HCT116 (cell line): ENCODE data around the gene DLG5. TPM values are rescaled to one million over a fixed set of nuclear protein-coding genes. Genes with fewer than 3 reads are reported as not detected.

Experiments
- ATAC-seq: fragments of 200-7000 bp; cut with Tn5 transposase; 2 replicates; pipeline ENCODE4 v1.9.1; 2020; ENCODE audit warnings: mild to moderate bottlenecking, moderate library complexity
- BruUV-seq: library from RNA; stranded (reverse); fragments of 400-500 nt; replicated peaks from 2 replicates; lab custom pipeline; 2021; lab: Mats Ljungman, UMichigan
- CTCF ChIA-PET: fragments of 300-600 bp; sonication (Branson Sonifier 250); formaldehyde crosslinking; loops from one replicate; lab custom pipeline; 2021; ENCODE audit warnings: antibody characterized with exemption; lab: Charles Lee
- POLR2A ChIA-PET: fragments of 300-600, 350-600 bp; sonication (Branson Sonifier 250); formaldehyde crosslinking; loops from one replicate; lab custom pipeline; 2021; ENCODE audit warnings: antibody characterized with exemption; lab: Charles Lee
- RAD21 ChIA-PET, 2 experiments: fragments of 300-600 bp; sonication (Branson Sonifier 250); formaldehyde crosslinking; loops; one replicate each; lab custom pipeline; 2023; ENCODE audit warnings: low total read pairs in 2 of 2; ENCODE audit not compliant: uncharacterized antibody in 2 of 2, unreplicated experiment in 2 of 2, low non-redundant PET in 1 of 2; lab: Charles Lee
- DNase-seq: peaks from one replicate; pipeline ENCODE4 v3.0.0-alpha.2; 2010; ENCODE audit warnings: low read depth, low spot score
- H2AFZ ChIP-seq: fragments of 200-600 bp; shearing (Covaris generic), sonication (generic); 2 replicates; pipeline ENCODE4 v1.6.1; 2017; ENCODE audit warnings: low read depth, mixed run types, mixed read lengths, antibody characterized with exemption, low read length; ENCODE audit not compliant: poor library complexity, severe bottlenecking
- H3K27ac ChIP-seq: 2 replicates; pipeline ENCODE4 v1.5.1; 2012; ENCODE audit warnings: low read depth, low read length
- H3K27me3 ChIP-seq: fragments of 200-600 bp; sonication (generic); 2 replicates; pipeline ENCODE4 v1.6.1; 2016; ENCODE audit warnings: mixed run types, low read length, mixed read lengths; ENCODE audit not compliant: insufficient read depth
- H3K36me3 ChIP-seq, 2 experiments: fragments of 200-500 bp in 1 of 2; fragments of 200-600 bp in 1 of 2; sonication (Bioruptor generic) in 1 of 2; sonication (generic) in 1 of 2; 2 replicates each; pipeline versions ENCODE4 v1.5.1 to v1.6.1; 2014 to 2016; ENCODE audit warnings: low read length in 2 of 2, inconsistent platforms in 1 of 2, mixed read lengths in 1 of 2, mixed run types in 1 of 2; ENCODE audit not compliant: insufficient read depth in 2 of 2, control insufficient read depth in 1 of 2
- H3K4me1 ChIP-seq, 2 experiments: fragments of 200-600 bp in 1 of 2; sonication (generic) in 1 of 2; 2 replicates each; pipeline versions ENCODE4 v1.5.1 to v1.6.1; 2012 to 2017; ENCODE audit warnings: low read length in 2 of 2, inconsistent platforms in 1 of 2, mild to moderate bottlenecking in 1 of 2, mixed read lengths in 1 of 2, mixed run types in 1 of 2, moderate library complexity in 1 of 2; ENCODE audit not compliant: insufficient read depth in 2 of 2, control insufficient read depth in 1 of 2
- H3K4me2 ChIP-seq: fragments of 200-600 bp; sonication (generic); 2 replicates; pipeline ENCODE4 v1.6.1; 2017; ENCODE audit warnings: mixed run types, low read length, mixed read lengths
- H3K4me3 ChIP-seq, 2 experiments: fragments of 200-600 bp in 1 of 2; sonication (generic) in 1 of 2; replicated peaks in 1 of 2; 2 replicates each; pipeline ENCODE4 v1.5.1; 2011 to 2016; ENCODE audit warnings: low read length in 2 of 2, control low read depth in 1 of 2, low read depth in 1 of 2, mild to moderate bottlenecking in 1 of 2, mixed read lengths in 1 of 2, mixed run types in 1 of 2
- H3K79me2 ChIP-seq: fragments of 200-600 bp; sonication (generic); 2 replicates; pipeline ENCODE4 v1.6.1; 2017; ENCODE audit warnings: mild to moderate bottlenecking, mixed run types, low read length, moderate library complexity, mixed read lengths; ENCODE audit not compliant: insufficient read depth
- H3K9ac ChIP-seq: fragments of 200-600 bp; sonication (generic); 2 replicates; pipeline ENCODE4 v1.6.1; 2016; ENCODE audit warnings: low read length, mixed read lengths
- H3K9me2 ChIP-seq: fragments of 200-600 bp; sonication (generic), shearing (Covaris generic); 2 replicates; pipeline ENCODE4 v1.6.1; 2017; ENCODE audit warnings: mixed run types, mild to moderate bottlenecking, moderate library complexity; ENCODE audit not compliant: insufficient read depth
- H3K9me3 ChIP-seq, 2 experiments: fragments of 200-500 bp in 1 of 2; fragments of 200-600 bp in 1 of 2; sonication (Bioruptor generic) in 1 of 2; sonication (generic) in 1 of 2; 2 replicates each; pipeline ENCODE4 v1.6.1; 2014 to 2017; ENCODE audit warnings: low read length in 2 of 2, mixed read lengths in 2 of 2, inconsistent platforms in 1 of 2, low read depth in 1 of 2, mild to moderate bottlenecking in 1 of 2, mixed run types in 1 of 2, moderate library complexity in 1 of 2; ENCODE audit not compliant: control insufficient read depth in 1 of 2, insufficient read depth in 1 of 2
- H4K20me1 ChIP-seq: fragments of 200-600 bp; sonication (generic), shearing (Covaris generic); 2 replicates; pipeline ENCODE4 v1.6.1; 2017; ENCODE audit warnings: mixed run types, mild to moderate bottlenecking, moderate library complexity; ENCODE audit not compliant: insufficient read depth
- CBX3 ChIP-seq: IDR thresholded peaks from 2 replicates; pipeline ENCODE4 v1.6.1; 2012; ENCODE audit warnings: low read depth
- EGR1 ChIP-seq: IDR thresholded peaks from 2 replicates; pipeline ENCODE4 v1.6.1; 2012; ENCODE audit warnings: low read depth
- ELF1 ChIP-seq: IDR thresholded peaks from 2 replicates; pipeline ENCODE4 v1.6.1; 2012; ENCODE audit warnings: low read depth, borderline replicate concordance
- EZH2 ChIP-seq: fragments of 200-600 bp; sonication (generic); IDR thresholded peaks from 2 replicates; pipeline ENCODE4 v1.6.1; 2017; ENCODE audit warnings: antibody characterized with exemption, mixed run types
- JUND ChIP-seq: IDR thresholded peaks from 2 replicates; pipeline ENCODE4 v1.6.1; 2012
- POLR2A ChIP-seq: IDR thresholded peaks from 2 replicates; pipeline ENCODE4 v1.7.0; 2011; ENCODE audit warnings: borderline replicate concordance; ENCODE audit not compliant: insufficient read depth, insufficient read length; ENCODE audit errors: extremely low read depth
- POLR2AphosphoS5 ChIP-seq: IDR thresholded peaks from 2 replicates; pipeline ENCODE4 v1.6.1; 2011; ENCODE audit warnings: mild to moderate bottlenecking, low read depth, low read length, moderate library complexity
- RAD21 ChIP-seq: IDR thresholded peaks from 2 replicates; pipeline ENCODE4 v1.6.1; 2012; ENCODE audit warnings: low read depth, mild to moderate bottlenecking
- SP1 ChIP-seq: IDR thresholded peaks from 2 replicates; pipeline ENCODE4 v1.6.1; 2012; ENCODE audit warnings: low read depth
- SRF ChIP-seq: IDR thresholded peaks from 2 replicates; pipeline ENCODE4 v1.6.1; 2012; ENCODE audit warnings: low read depth
- TCF7L2 ChIP-seq: IDR thresholded peaks from 2 replicates; pipeline ENCODE4 v1.7.0; 2011; ENCODE audit warnings: borderline replicate concordance, inconsistent platforms; ENCODE audit not compliant: insufficient read depth, insufficient read length; ENCODE audit errors: extremely low read depth
- YY1 ChIP-seq: IDR thresholded peaks from 2 replicates; pipeline ENCODE4 v1.6.1; 2011; ENCODE audit warnings: low read length, low read depth, moderate library complexity, mild to moderate bottlenecking; ENCODE audit not compliant: insufficient replicate concordance; ENCODE audit errors: extremely low read depth
- ZFX ChIP-seq: fragments of 450-650 bp; IDR thresholded peaks from 2 replicates; pipeline ENCODE4 v1.6.1; 2017
- intact Hi-C: fragments of 100-400 bp; cut with micrococcal nuclease; formaldehyde crosslinking; loops from 2 replicates; pipeline ENCODE4 v1.10.0; 2022
- total RNA-seq: library from RNA; stranded (reverse); gene quantifications from one replicate; pipeline ENCODE4 v1.2.1, GENCODE V29; 2021; ENCODE audit not compliant: unreplicated experiment
- TF ChIP-seq, protein P1 (sequence below): IDR thresholded peaks from 2 replicates; pipeline ENCODE4 v1.6.1; 2012
- TF ChIP-seq, protein P2 (sequence below), 3 experiments: fragments of 200-600 bp in 1 of 3; sonication (generic) in 1 of 3; IDR thresholded peaks in 2 of 3; conservative IDR thresholded peaks in 1 of 3; 2 replicates each; pipeline ENCODE4 v1.5.1; 2012 to 2017; ENCODE audit warnings: low read depth in 2 of 3, low read length in 2 of 3, antibody characterized with exemption in 1 of 3, borderline replicate concordance in 1 of 3, control low read depth in 1 of 3, mild to moderate bottlenecking in 1 of 3, mixed read lengths in 1 of 3, mixed run types in 1 of 3, moderate library complexity in 1 of 3; ENCODE audit not compliant: insufficient read depth in 1 of 3
- TF ChIP-seq, protein P3 (sequence below): IDR thresholded peaks from 2 replicates; pipeline ENCODE4 v1.6.1; 2011; ENCODE audit warnings: mild to moderate bottlenecking, low read length, moderate library complexity; ENCODE audit not compliant: insufficient replicate concordance; ENCODE audit errors: extremely low read depth
- TF ChIP-seq, protein P4 (sequence below): IDR thresholded peaks from 2 replicates; pipeline ENCODE4 v1.6.1; 2012

The DLG5 gene
- total RNA-seq, 1 experiment from 2014 or later, result 44.8 TPM

DNA sequence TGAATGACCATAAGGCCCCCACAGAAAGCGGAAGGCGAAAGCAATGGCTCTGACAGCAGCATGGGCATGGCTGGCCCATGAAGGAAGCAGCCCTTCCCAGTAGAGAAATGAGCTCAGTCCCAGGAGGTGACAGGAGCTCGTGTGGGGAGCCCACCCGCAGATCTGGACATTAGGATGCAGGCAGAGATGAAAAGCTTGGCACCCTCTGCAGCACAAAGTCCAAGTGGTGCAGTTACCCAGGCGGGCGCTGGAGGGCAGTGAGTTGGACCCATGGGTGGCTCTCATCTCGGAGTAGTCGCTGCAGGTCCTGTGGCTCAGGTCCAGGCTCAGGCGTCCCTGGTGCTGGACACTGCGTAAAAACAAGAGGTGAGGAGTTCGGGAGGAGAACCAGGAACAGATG, 109.0 kb downstream of the DLG5 start:
- H2AFZ ChIP-seq, result no peak overlapping the region
- ChIA-PET CTCF (no interaction called here), RAD21 (no interaction called here), POLR2A (no interaction called here)
- no peak overlapping the region for H3K9ac ChIP-seq
- H3K27me3 ChIP-seq, result no peaks in the 10 kb centered on the region
- TF ChIP-seq ELF1 (no peak), JUND (no peak), POLR2A (no peak), POLR2AphosphoS5 (no peak)
- DNase-seq (no peak), ATAC-seq (no peak)
- intact Hi-C loops, result no loop called here
- no peak overlapping the region for H3K27ac ChIP-seq
- H3K9me3 ChIP-seq, result no peaks in the 10 kb centered on the region
- no peaks in the 10 kb centered on the region for H4K20me1 ChIP-seq
- no TSS peak for BruUV-seq
- H3K79me2 ChIP-seq, result no peaks in the 10 kb centered on the region
- no peaks in the 10 kb centered on the region for H3K4me1 ChIP-seq
- no peak overlapping the region for H3K4me3 ChIP-seq
- H3K4me2 ChIP-seq, result no peak overlapping the region
- H3K36me3 ChIP-seq, result peaks cover 13 to 22% of the 10 kb centered on the region in 2 experiments
- H3K9me2 ChIP-seq, result no peaks in the 10 kb centered on the region

DNA sequence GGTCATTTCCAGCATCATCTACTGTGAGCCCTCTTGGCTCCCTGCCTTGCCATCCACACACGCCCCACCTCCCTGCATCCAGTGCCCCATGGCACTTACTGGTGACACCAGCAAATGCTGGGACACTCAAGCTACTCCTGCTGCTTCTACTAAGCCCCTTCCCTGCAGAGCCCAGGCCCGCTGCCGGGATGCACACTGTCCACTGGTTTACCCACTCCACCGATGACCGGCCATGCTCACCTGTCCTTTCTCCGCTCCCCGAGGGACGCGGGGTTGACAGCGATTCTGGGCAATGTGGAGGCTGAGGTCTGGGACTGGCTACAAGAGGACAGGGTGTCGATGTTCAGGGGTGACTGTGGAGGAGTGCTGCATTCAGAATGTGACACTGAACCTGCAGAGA, 110.2 kb downstream of the DLG5 start:
- no peak overlapping the region for H3K4me2 ChIP-seq
- ATAC-seq, result no peak
- no peak overlapping the region for H3K27ac ChIP-seq
- ChIA-PET CTCF (no interaction called here), RAD21 (no interaction called here), POLR2A (no interaction called here)
- intact Hi-C loops, result no loop called here
- H3K4me1 ChIP-seq, result no peaks in the 10 kb centered on the region
- H3K36me3 ChIP-seq, result peaks cover 17 to 21% of the 10 kb centered on the region in 2 experiments
- no peaks in the 10 kb centered on the region for H3K9me2 ChIP-seq
- DNase-seq, result no peak
- H3K79me2 ChIP-seq, result no peaks in the 10 kb centered on the region
- no peaks in the 10 kb centered on the region for H4K20me1 ChIP-seq
- no peak overlapping the region for H3K9ac ChIP-seq
- no peak overlapping the region for H2AFZ ChIP-seq
- H3K9me3 ChIP-seq, result no peaks in the 10 kb centered on the region
- no peak overlapping the region for H3K4me3 ChIP-seq
- no TSS peak for BruUV-seq
- TF ChIP-seq TCF7L2 (no peak), ELF1 (no peak), EZH2 (no peak), SRF (no peak), RAD21 (no peak), YY1 (no peak), EGR1 (no peak), CBX3 (no peak), ZFX (no peak), SP1 (no peak), POLR2AphosphoS5 (no peak)
- TF ChIP-seq, protein P1, sequence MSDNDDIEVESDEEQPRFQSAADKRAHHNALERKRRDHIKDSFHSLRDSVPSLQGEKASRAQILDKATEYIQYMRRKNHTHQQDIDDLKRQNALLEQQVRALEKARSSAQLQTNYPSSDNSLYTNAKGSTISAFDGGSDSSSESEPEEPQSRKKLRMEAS, result no peak
- TF ChIP-seq, protein P2, sequence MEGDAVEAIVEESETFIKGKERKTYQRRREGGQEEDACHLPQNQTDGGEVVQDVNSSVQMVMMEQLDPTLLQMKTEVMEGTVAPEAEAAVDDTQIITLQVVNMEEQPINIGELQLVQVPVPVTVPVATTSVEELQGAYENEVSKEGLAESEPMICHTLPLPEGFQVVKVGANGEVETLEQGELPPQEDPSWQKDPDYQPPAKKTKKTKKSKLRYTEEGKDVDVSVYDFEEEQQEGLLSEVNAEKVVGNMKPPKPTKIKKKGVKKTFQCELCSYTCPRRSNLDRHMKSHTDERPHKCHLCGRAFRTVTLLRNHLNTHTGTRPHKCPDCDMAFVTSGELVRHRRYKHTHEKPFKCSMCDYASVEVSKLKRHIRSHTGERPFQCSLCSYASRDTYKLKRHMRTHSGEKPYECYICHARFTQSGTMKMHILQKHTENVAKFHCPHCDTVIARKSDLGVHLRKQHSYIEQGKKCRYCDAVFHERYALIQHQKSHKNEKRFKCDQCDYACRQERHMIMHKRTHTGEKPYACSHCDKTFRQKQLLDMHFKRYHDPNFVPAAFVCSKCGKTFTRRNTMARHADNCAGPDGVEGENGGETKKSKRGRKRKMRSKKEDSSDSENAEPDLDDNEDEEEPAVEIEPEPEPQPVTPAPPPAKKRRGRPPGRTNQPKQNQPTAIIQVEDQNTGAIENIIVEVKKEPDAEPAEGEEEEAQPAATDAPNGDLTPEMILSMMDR (IDR thresholded peaks at IDR 0.05 in 2 of 3, conservative IDR thresholded peaks at IDR 0.05 in 1 of 3; ENCODE audit: borderline replicate concordance in 1 of 3, insufficient read depth in 1 of 3, low read depth in 2 of 3, low read length in 2 of 3), result no peak
- TF ChIP-seq, protein P3, sequence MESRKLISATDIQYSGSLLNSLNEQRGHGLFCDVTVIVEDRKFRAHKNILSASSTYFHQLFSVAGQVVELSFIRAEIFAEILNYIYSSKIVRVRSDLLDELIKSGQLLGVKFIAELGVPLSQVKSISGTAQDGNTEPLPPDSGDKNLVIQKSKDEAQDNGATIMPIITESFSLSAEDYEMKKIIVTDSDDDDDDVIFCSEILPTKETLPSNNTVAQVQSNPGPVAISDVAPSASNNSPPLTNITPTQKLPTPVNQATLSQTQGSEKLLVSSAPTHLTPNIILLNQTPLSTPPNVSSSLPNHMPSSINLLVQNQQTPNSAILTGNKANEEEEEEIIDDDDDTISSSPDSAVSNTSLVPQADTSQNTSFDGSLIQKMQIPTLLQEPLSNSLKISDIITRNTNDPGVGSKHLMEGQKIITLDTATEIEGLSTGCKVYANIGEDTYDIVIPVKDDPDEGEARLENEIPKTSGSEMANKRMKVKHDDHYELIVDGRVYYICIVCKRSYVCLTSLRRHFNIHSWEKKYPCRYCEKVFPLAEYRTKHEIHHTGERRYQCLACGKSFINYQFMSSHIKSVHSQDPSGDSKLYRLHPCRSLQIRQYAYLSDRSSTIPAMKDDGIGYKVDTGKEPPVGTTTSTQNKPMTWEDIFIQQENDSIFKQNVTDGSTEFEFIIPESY, result no peak
- TF ChIP-seq, protein P4, sequence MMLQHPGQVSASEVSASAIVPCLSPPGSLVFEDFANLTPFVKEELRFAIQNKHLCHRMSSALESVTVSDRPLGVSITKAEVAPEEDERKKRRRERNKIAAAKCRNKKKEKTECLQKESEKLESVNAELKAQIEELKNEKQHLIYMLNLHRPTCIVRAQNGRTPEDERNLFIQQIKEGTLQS, result no peak
- no peaks in the 10 kb centered on the region for H3K27me3 ChIP-seq
